Liver (tissue), 9 donors: Measurements from ENCODE around the gene ASPSCR1. TPM values are rescaled to one million over a fixed set of nuclear protein-coding genes. Genes with fewer than 3 reads are reported as not detected.
"Not testable (repeated sequence)": the region's sequence is repeated elsewhere in the genome, so short reads cannot be mapped to it uniquely, and the experiment has no call there.

Experiments
- DNase-seq: peaks from one replicate; pipeline ENCODE4 v3.0.0-alpha.2; 2017; ENCODE audit warnings: low spot score
- H3K27ac ChIP-seq, 2 donors: one replicate each; pipeline ENCODE4 v1.7.0; 2013; ENCODE audit warnings: inconsistent platforms in 2 of 2, low read length in 2 of 2, control low read depth in 1 of 2, low read depth in 1 of 2, mild to moderate bottlenecking in 1 of 2
- H3K27me3 ChIP-seq, 4 donors: one replicate each; pipeline versions ENCODE4 v1.6.1 to v1.7.0; 2013; ENCODE audit warnings: low read length in 3 of 4, inconsistent platforms in 1 of 4, mild to moderate bottlenecking in 1 of 4, moderate library complexity in 1 of 4; ENCODE audit not compliant: control insufficient read depth in 4 of 4, insufficient read depth in 4 of 4
- H3K36me3 ChIP-seq, 4 donors: one replicate each; pipeline versions ENCODE4 v1.6.1 to v1.7.0; 2013; ENCODE audit warnings: low read length in 3 of 4, mild to moderate bottlenecking in 3 of 4, low read depth in 1 of 4, moderate library complexity in 1 of 4; ENCODE audit not compliant: control insufficient read depth in 4 of 4, insufficient read depth in 3 of 4
- H3K4me1 ChIP-seq, 4 donors: one replicate each; pipeline versions ENCODE4 v1.6.1 to v1.7.0; 2013; ENCODE audit warnings: low read length in 3 of 4, mild to moderate bottlenecking in 3 of 4, moderate library complexity in 1 of 4; ENCODE audit not compliant: control insufficient read depth in 4 of 4, insufficient read depth in 4 of 4
- H3K4me3 ChIP-seq, 3 donors: one replicate each; pipeline versions ENCODE4 v1.6.1 to v1.7.0; 2013; ENCODE audit warnings: low read length in 3 of 3, control low read depth in 1 of 3, low read depth in 1 of 3, mild to moderate bottlenecking in 1 of 3
- H3K9ac ChIP-seq, 2 donors: one replicate each; pipeline ENCODE4 v1.7.0; 2013; ENCODE audit warnings: low read length in 2 of 2, mild to moderate bottlenecking in 2 of 2, moderate library complexity in 2 of 2, control low read depth in 1 of 2, low read depth in 1 of 2
- H3K9me3 ChIP-seq, 4 donors: one replicate each; pipeline versions ENCODE4 v1.6.1 to v1.7.0; 2013; ENCODE audit warnings: low read length in 3 of 4; ENCODE audit not compliant: control insufficient read depth in 4 of 4
- EGR1 ChIP-seq, 2 donors: IDR thresholded peaks; 2 replicates each; pipeline ENCODE4 v1.6.1; 2016 to 2018; ENCODE audit warnings: antibody characterized with exemption in 2 of 2, low read depth in 2 of 2
- FOXA2 ChIP-seq: IDR thresholded peaks from 2 replicates; pipeline ENCODE4 v1.6.1; 2016; ENCODE audit warnings: antibody characterized with exemption
- NR2F2 ChIP-seq: IDR thresholded peaks from 2 replicates; pipeline ENCODE4 v1.6.1; 2016; ENCODE audit warnings: antibody characterized with exemption
- RAD21 ChIP-seq, 2 donors: IDR thresholded peaks; 2 replicates each; pipeline ENCODE4 v1.6.1; 2016; ENCODE audit warnings: antibody characterized with exemption in 2 of 2, mild to moderate bottlenecking in 2 of 2
- REST ChIP-seq: IDR thresholded peaks from 2 replicates; pipeline ENCODE4 v1.6.1; 2016; ENCODE audit warnings: antibody characterized with exemption, mild to moderate bottlenecking
- YY1 ChIP-seq: IDR thresholded peaks from 2 replicates; pipeline ENCODE4 v1.6.1; 2016; ENCODE audit warnings: antibody characterized with exemption, mild to moderate bottlenecking
- WGBS: extraction: QIAGEN DNeasy Blood & Tissue Kit; methylation state at CpG from one replicate; pipeline ENCODE4 v1.1.7; 2013; 5-methylcytosine and 5-hydroxymethylcytosine counted together
- polyA plus RNA-seq, 2 donors: library from polyadenylated mRNA; stranded (reverse) in 1 of 2; unstranded in 1 of 2; fragments of 200-250 nt in 1 of 2; fragments of >200 nt in 1 of 2; fragmentation: Nextera tagmentation in 1 of 2; extraction: Ambion mirVana in 1 of 2; gene quantifications; one replicate each; pipeline versions ENCODE4 v1.2.1 to v1.2.3, GENCODE V29; 2013 to 2015
- total RNA-seq, 2 donors: library from RNA; depleted of rRNA; stranded (reverse); fragments of >200 nt; gene quantifications; one replicate each; pipeline ENCODE4 v1.2.3, GENCODE V29; 2014
- TF ChIP-seq, protein P1 (sequence below): IDR thresholded peaks from 2 replicates; pipeline ENCODE4 v1.6.1; 2016; ENCODE audit warnings: antibody characterized with exemption
- donor health status: healthy.
- donor health status: healthy.
- donor health status: healthy.
- donor health status: healthy.
- donor health status: healthy.

ASPSCR1 gene
- total and polyA plus RNA-seq, 4 donors = 17.8 to 26.2 (median 20.4) TPM

- not testable (repeated sequence) for H3K9ac ChIP-seq, DNase-seq, H3K27ac ChIP-seq, H3K27me3 ChIP-seq, H3K9me3 ChIP-seq, H3K4me3 ChIP-seq
- peaks cover 11 to 23% (median 16%) of the 10 kb centered on the region in 4 donors for H3K36me3 ChIP-seq
- peaks cover 6 to 24% (median 18%) of the 10 kb centered on the region in 4 donors for H3K4me1 ChIP-seq
- 98% methylated on average over 12 of the region's 12 CpGs for WGBS
Observed at GRCh38 chr17:81981511-81981910, 4.1 kb downstream of the ASPSCR1 start.

GRCh38 chr17:81983011-81983638, 5.7 kb downstream of the ASPSCR1 start:
- Histone ChIP-seq H3K9me3 (no peaks in the 10 kb centered on the region), H3K27me3 (no peaks in the 10 kb centered on the region), H3K4me3 (no peak overlapping the region), H3K9ac (no peak overlapping the region), H3K4me1 (peaks cover 4 to 17% (median 14%) of the 10 kb centered on the region in 4 donors), H3K36me3 (peaks cover 11 to 29% (median 17%) of the 10 kb centered on the region in 4 donors), H3K27ac (no peak overlapping the region)
- WGBS = 94% methylated on average over 35 of the region's 35 CpGs
- DNase-seq = no peak
- TF ChIP-seq EGR1 (IDR thresholded peaks at IDR 0.05; ENCODE audit: low read depth in 2 of 2) (no peak), RAD21 (IDR thresholded peaks at IDR 0.05) (no peak), YY1 (no peak), FOXA2 (no peak)
- TF ChIP-seq, protein P1, sequence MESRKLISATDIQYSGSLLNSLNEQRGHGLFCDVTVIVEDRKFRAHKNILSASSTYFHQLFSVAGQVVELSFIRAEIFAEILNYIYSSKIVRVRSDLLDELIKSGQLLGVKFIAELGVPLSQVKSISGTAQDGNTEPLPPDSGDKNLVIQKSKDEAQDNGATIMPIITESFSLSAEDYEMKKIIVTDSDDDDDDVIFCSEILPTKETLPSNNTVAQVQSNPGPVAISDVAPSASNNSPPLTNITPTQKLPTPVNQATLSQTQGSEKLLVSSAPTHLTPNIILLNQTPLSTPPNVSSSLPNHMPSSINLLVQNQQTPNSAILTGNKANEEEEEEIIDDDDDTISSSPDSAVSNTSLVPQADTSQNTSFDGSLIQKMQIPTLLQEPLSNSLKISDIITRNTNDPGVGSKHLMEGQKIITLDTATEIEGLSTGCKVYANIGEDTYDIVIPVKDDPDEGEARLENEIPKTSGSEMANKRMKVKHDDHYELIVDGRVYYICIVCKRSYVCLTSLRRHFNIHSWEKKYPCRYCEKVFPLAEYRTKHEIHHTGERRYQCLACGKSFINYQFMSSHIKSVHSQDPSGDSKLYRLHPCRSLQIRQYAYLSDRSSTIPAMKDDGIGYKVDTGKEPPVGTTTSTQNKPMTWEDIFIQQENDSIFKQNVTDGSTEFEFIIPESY = no peak

GRCh38 chr17:81983639-81984373, 6.4 kb downstream of the ASPSCR1 start:
- Histone ChIP-seq H3K27me3 (no peaks in the 10 kb centered on the region), H3K4me1 (peaks cover 0 to 11% (median 10%) of the 10 kb centered on the region in 4 donors), H3K9me3 (no peaks in the 10 kb centered on the region), H3K36me3 (peaks cover 11 to 29% (median 17%) of the 10 kb centered on the region in 4 donors), H3K27ac (no peak overlapping the region), H3K4me3 (no peak overlapping the region), H3K9ac (no peak overlapping the region)
- TF ChIP-seq NR2F2 (no peak), REST (no peak)
- 96% methylated on average over 26 of the region's 26 CpGs for WGBS
- no peak for DNase-seq
